Panc1 (cell line): Measurements from ENCODE around the gene TMEM108. TPM values are rescaled to one million over a fixed set of nuclear protein-coding genes. Genes with fewer than 3 reads are reported as not detected.

ENCODE experiments used
- ATAC-seq: fragments of 200-7000 bp; cut with Tn5 transposase; 2 replicates; pipeline ENCODE4 v1.9.1; 2020; ENCODE audit warnings: mild to moderate bottlenecking, moderate library complexity
- BruUV-seq: library from RNA; stranded (reverse); fragments of 400-500 nt; replicated peaks from 2 replicates; lab custom pipeline; 2021; lab: Mats Ljungman, UMichigan
- CTCF ChIA-PET: fragments of 300-600 bp; sonication (Branson Sonifier 250); formaldehyde crosslinking; loops from one replicate; lab custom pipeline; 2022; ENCODE audit warnings: antibody characterized with exemption; lab: Charles Lee
- POLR2A ChIA-PET: fragments of 300-600 bp; sonication (Branson Sonifier 250); formaldehyde crosslinking; loops from one replicate; lab custom pipeline; 2022; ENCODE audit warnings: antibody characterized with exemption; lab: Charles Lee
- DNase-seq: peaks from one replicate; pipeline ENCODE4 v3.0.0-alpha.2; 2010; ENCODE audit warnings: low read depth, low spot score
- H3K27ac ChIP-seq: 2 replicates; pipeline ENCODE4 v1.5.1; 2011; ENCODE audit warnings: mild to moderate bottlenecking, low read length, inconsistent platforms
- H3K27me3 ChIP-seq: fragments of 200-500 bp; sonication (Bioruptor generic); 2 replicates; pipeline ENCODE4 v1.6.0; 2014; ENCODE audit warnings: low read length, inconsistent platforms; ENCODE audit not compliant: control insufficient read depth, insufficient read depth
- H3K36me3 ChIP-seq: fragments of 200-500 bp; sonication (Bioruptor generic); 2 replicates; pipeline ENCODE4 v1.5.1; 2014; ENCODE audit warnings: inconsistent platforms, mild to moderate bottlenecking, low read length, moderate library complexity; ENCODE audit not compliant: control insufficient read depth, insufficient read depth
- H3K4me1 ChIP-seq: 2 replicates; pipeline ENCODE4 v1.5.1; 2011; ENCODE audit warnings: inconsistent platforms, mild to moderate bottlenecking, low read length, moderate library complexity; ENCODE audit not compliant: control insufficient read depth, insufficient read depth
- H3K4me3 ChIP-seq, 2 experiments: 2 replicates each; pipeline ENCODE4 v1.5.1; 2011 to 2012; ENCODE audit warnings: low read depth in 2 of 2, low read length in 2 of 2, mild to moderate bottlenecking in 2 of 2, inconsistent platforms in 1 of 2, moderate library complexity in 1 of 2
- H3K9me3 ChIP-seq: fragments of 200-500 bp; sonication (Bioruptor generic); 2 replicates; pipeline ENCODE4 v1.5.1; 2014; ENCODE audit warnings: low read depth, mild to moderate bottlenecking, inconsistent platforms, low read length, moderate library complexity; ENCODE audit not compliant: control insufficient read depth, insufficient read depth
- CTCF ChIP-seq: fragments of 450-650 bp; IDR thresholded peaks from 2 replicates; pipeline ENCODE4 v1.5.1; 2017; ENCODE audit warnings: mild to moderate bottlenecking
- POLR2AphosphoS5 ChIP-seq: IDR thresholded peaks from 2 replicates; pipeline ENCODE4 v1.6.1; 2012; ENCODE audit warnings: mild to moderate bottlenecking, low read depth, low read length, moderate library complexity
- SIN3A ChIP-seq: IDR thresholded peaks from 2 replicates; pipeline ENCODE4 v1.6.1; 2012; ENCODE audit warnings: low read depth, mild to moderate bottlenecking, low read length, moderate library complexity, borderline replicate concordance; ENCODE audit not compliant: insufficient read depth
- TCF7L2 ChIP-seq: IDR thresholded peaks from 2 replicates; pipeline ENCODE4 v1.6.1; 2011; ENCODE audit warnings: mild to moderate bottlenecking, low read depth, low read length, inconsistent platforms
- in situ Hi-C: cut with HindIII; loops from 2 replicates; pipeline ENCODE4 v1.10.0; 2016; ENCODE audit warnings: low sequenced_read_pairs, low pct_unique_long_range_greater_than_20kb
- intact Hi-C: fragments of 100-400 bp; cut with micrococcal nuclease; formaldehyde crosslinking; loops from one replicate; pipeline ENCODE4 v1.10.0; 2022; ENCODE audit not compliant: unreplicated experiment
- total RNA-seq: library from RNA; stranded (reverse); gene quantifications from one replicate; pipeline ENCODE4 v1.2.1, GENCODE V29; 2021; ENCODE audit not compliant: unreplicated experiment
- TF ChIP-seq, protein P1 (sequence below), 2 experiments: IDR thresholded peaks; 2 replicates each; pipeline ENCODE4 v1.6.1; 2011 to 2012; ENCODE audit warnings: low read depth in 2 of 2, control low read depth in 1 of 2, low read length in 1 of 2, mild to moderate bottlenecking in 1 of 2, moderate library complexity in 1 of 2; ENCODE audit not compliant: insufficient read depth in 1 of 2

Gene TMEM108
- total RNA-seq, 1 experiment from 2014 or later, result 0.41 TPM

- Histone ChIP-seq H3K4me3 (no peak overlapping the region), H3K27me3 (no peaks in the 10 kb centered on the region), H3K4me1 (no peaks in the 10 kb centered on the region), H3K9me3 (no peaks in the 10 kb centered on the region), H3K27ac (no peak overlapping the region), H3K36me3 (no peaks in the 10 kb centered on the region)
- TF ChIP-seq SIN3A (no peak), CTCF (no peak), TCF7L2 (no peak), POLR2AphosphoS5 (no peak)
- TF ChIP-seq, protein P1, sequence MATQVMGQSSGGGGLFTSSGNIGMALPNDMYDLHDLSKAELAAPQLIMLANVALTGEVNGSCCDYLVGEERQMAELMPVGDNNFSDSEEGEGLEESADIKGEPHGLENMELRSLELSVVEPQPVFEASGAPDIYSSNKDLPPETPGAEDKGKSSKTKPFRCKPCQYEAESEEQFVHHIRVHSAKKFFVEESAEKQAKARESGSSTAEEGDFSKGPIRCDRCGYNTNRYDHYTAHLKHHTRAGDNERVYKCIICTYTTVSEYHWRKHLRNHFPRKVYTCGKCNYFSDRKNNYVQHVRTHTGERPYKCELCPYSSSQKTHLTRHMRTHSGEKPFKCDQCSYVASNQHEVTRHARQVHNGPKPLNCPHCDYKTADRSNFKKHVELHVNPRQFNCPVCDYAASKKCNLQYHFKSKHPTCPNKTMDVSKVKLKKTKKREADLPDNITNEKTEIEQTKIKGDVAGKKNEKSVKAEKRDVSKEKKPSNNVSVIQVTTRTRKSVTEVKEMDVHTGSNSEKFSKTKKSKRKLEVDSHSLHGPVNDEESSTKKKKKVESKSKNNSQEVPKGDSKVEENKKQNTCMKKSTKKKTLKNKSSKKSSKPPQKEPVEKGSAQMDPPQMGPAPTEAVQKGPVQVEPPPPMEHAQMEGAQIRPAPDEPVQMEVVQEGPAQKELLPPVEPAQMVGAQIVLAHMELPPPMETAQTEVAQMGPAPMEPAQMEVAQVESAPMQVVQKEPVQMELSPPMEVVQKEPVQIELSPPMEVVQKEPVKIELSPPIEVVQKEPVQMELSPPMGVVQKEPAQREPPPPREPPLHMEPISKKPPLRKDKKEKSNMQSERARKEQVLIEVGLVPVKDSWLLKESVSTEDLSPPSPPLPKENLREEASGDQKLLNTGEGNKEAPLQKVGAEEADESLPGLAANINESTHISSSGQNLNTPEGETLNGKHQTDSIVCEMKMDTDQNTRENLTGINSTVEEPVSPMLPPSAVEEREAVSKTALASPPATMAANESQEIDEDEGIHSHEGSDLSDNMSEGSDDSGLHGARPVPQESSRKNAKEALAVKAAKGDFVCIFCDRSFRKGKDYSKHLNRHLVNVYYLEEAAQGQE (IDR thresholded peaks at IDR 0.05; ENCODE audit: insufficient read depth in 1 of 2, low read depth in 2 of 2, low read length in 1 of 2), result no peak
- no peak for DNase-seq
- no TSS peak for BruUV-seq
- intact Hi-C loops (no loop called here), in situ Hi-C loops (no loop called here)
- ATAC-seq, result no peak
- CTCF ChIA-PET, result no interaction called here
- POLR2A ChIA-PET, result no interaction called here
These were observed 170.0 kb downstream of the TMEM108 start for GRCh38 chr3:133208184-133208583.

GRCh38 chr3:133209871-133210550, 171.8 kb downstream of the TMEM108 start:
- Histone ChIP-seq H3K4me3 (no peak overlapping the region), H3K9me3 (no peaks in the 10 kb centered on the region), H3K4me1 (no peaks in the 10 kb centered on the region), H3K27ac (no peak overlapping the region), H3K36me3 (no peaks in the 10 kb centered on the region), H3K27me3 (no peaks in the 10 kb centered on the region)
- DNase-seq (no peak), ATAC-seq (no peak)
- CTCF ChIA-PET, result interaction anchor here (0.6 kb wide), 1 partner anchor 182 kb away, joined by 5 read pairs; no protein-coding TSS in a partner anchor
- BruUV-seq, result no TSS peak
- intact Hi-C loops, result no loop called here
- POLR2A ChIA-PET, result no interaction called here
- TF ChIP-seq SIN3A, result no peak
- TF ChIP-seq POLR2AphosphoS5, result no peak
- TF ChIP-seq TCF7L2, result no peak
- TF ChIP-seq, protein P1 (IDR thresholded peaks at IDR 0.05; ENCODE audit: insufficient read depth in 1 of 2, low read depth in 2 of 2, low read length in 1 of 2), result no peak
- no peak for TF ChIP-seq CTCF
- in situ Hi-C loops, result no loop called here
